Airway epithelial cell (primary cell): ENCODE data around the gene GIGYF1. TPM values are rescaled to one million over a fixed set of nuclear protein-coding genes. Genes with fewer than 3 reads are reported as not detected.

Source experiments
- total RNA-seq: library from RNA; depleted of rRNA; stranded (reverse); fragments of >200 nt; gene quantifications from 2 replicates; pipeline ENCODE4 v1.2.3, GENCODE V29; 2015

GIGYF1 gene, protein sequence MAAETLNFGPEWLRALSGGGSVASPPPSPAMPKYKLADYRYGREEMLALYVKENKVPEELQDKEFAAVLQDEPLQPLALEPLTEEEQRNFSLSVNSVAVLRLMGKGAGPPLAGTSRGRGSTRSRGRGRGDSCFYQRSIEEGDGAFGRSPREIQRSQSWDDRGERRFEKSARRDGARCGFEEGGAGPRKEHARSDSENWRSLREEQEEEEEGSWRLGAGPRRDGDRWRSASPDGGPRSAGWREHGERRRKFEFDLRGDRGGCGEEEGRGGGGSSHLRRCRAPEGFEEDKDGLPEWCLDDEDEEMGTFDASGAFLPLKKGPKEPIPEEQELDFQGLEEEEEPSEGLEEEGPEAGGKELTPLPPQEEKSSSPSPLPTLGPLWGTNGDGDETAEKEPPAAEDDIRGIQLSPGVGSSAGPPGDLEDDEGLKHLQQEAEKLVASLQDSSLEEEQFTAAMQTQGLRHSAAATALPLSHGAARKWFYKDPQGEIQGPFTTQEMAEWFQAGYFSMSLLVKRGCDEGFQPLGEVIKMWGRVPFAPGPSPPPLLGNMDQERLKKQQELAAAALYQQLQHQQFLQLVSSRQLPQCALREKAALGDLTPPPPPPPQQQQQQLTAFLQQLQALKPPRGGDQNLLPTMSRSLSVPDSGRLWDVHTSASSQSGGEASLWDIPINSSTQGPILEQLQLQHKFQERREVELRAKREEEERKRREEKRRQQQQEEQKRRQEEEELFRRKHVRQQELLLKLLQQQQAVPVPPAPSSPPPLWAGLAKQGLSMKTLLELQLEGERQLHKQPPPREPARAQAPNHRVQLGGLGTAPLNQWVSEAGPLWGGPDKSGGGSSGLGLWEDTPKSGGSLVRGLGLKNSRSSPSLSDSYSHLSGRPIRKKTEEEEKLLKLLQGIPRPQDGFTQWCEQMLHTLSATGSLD (N-terminal part only)
- 7.4 and 9.7 TPM in 2 replicates for total RNA-seq

DNA sequence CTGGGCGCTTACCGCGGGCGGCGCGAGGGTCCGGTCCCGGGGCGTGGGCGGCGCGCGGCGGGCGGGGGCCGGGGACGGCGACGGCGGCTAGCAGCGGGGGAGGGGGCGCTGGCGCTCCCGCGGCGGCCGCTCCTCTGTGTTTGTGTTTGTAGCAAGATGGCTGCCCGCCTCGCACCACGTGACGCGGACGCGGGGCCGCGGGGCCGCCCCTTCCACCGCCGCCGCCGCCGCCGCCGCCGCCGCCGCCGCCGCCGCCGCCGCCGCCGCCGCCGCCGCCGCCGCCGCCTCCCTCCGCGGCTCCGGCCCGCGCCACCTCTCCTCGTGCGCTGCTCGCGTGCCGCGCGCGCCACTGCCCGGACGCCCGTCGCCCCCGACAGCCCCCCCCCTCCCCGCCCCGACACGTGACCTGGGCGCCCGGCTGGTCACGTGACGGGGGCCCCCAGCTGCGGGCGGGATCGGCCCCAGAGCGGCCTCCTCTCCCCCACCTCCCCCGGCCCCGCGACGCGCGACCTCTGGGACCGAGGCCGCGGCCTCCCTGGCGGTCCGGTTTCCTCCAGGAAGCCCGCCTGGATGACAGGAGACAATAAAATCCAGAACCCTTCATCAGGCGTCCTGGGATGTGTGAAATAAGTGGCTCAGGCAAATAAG is at the start of gene GIGYF1:
Gene GIGYF1 (minus strand): TSS at position 153 of the 648 bp plus-strand sequence. CDS start 6,012 bp downstream, outside the sequence.

DNA sequence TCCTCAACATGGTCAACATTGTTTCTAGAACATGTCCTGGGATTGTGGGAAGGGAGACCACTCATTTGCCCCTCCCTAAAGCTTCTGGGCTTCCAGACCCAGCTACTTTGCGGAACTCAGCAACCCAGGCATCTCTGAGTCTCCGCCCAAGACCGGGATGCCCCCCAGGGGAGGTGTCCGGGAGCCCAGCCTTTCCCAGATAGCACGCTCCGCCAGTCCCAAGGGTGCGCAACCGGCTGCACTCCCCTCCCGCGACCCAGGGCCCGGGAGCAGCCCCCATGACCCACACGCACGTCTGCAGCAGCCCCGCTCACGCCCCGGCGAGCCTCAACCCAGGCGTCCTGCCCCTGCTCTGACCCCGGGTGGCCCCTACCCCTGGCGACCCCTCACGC is 26.2 kb upstream of the GIGYF1 start, which contains the start of gene EPO:
Gene EPO (plus strand): TSS at position 190 of the 392 bp plus-strand sequence. CDS start 513 bp downstream, outside the sequence.

DNA sequence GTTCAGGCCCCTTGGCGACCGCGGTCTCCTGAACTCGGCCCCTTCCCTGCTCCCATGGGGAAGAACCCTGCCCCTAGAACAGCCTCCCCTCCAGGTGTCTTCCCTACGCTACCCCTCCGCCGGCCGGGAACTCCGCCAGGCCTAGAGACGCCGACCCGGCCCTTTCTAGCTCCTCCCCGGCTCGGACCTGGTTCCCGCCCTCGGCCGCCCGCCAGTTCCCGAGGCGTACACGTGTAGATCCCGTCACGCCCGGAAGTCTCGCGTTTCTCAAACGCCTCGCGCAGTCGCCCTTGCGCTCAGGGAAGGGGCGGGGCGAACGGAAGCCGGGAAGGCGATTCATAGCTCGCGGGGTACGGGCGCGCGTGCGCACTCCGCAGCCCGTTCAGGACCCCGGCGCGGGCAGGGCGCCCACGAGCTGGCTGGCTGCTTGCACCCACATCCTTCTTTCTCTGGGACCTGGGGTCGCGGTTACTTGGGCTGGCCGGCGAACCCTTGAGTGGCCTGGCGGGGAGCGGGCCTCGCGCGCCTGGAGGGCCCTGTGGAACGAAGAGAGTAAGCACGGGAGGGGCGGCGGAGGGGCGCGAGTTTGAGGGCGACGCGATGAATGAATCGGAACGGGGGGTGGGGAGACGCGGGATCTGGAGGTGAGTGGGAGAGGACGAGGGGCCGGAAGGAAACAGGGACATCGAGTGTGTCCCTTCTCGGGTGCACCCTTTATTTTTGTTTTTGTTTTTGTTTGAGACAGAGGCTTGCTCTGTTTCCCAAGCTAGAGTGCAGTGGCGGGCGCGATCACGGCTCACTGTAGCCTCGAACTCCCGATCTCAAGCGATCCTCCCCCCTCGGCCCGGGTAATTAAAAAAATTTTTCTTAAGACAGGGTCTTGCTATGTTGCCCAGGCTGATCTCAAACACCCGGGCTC is 12.0 kb upstream of the GIGYF1 start, which contains the start of gene POP7:
Gene POP7 (plus strand): TSS at position 369 of the 919 bp plus-strand sequence. CDS start 710 bp downstream, outside the sequence.

DNA sequence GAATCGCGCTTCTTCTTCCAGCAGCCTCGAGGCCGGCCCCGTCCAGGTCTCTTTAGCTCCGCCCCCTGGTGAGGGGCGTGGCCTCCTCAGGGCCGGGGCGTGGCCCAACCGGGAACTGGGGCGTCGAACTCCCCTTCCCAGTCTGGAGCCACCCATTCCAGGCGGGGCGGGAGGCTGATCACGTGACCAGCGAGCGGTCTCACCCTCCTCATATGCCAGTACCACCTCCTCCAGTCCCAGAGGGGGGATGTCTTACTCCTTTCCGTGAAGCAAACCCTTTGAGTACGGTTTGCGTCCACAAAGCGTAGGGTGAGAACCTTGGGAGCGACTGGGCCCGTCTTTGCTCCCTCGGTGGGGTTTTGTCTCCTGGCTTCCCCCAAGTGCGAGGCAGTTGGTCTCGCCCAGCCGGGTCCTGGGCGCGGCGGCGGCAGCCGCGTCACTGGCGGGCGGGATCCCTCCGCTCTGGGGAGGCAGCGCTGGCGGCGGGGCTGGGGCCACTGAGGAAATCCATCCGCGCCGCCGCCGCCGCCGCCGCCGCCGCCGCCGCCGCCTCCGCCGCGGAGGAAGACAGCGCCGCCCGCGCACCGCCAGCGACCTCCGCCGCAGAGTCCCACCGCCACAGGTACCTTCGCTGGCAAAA is 20.6 kb downstream of the GIGYF1 start, which contains the start of gene GNB2:
Gene GNB2 (plus strand): TSS at position 439 of the 640 bp plus-strand sequence. CDS start 2,526 bp downstream, outside the sequence.

DNA sequence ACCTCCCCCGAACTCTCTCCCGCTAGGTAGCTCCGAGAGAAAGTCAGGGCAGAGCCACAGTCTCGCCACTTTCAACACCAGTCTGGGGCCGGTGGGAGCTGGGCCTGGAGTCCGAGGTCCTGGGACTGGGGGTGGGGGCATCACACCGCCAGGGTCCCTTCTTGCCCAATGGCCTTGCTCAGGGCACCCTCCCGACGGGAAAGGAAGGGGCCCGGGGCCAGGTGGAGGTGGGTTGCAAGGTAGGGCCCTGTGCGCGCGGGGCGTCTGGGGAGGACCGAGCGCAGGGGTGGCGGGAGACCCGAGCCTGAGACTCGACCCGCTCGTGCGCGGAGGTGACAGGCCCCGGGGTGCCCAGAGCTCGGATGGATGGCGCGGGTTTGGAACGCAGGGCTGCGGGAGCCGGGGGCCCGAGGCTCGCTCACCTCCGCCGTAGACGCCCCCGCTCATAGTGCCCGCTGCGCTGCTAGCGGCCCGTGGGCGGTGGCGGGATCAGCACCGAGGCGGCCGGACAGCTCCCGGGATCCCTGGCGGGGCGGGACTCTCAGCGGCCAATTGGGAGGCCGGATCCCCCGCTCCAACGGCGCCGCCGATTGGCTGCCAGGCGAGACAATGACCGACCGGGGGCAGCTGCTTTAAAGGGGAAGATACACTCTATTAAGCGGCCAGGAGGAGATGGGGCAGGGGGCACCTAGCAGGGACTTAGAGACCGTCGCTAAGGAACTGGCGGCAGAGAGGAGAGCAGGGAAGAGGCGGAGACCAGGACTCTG is 38.0 kb downstream of the GIGYF1 start, which contains the start of gene ACTL6B:
Gene ACTL6B (minus strand): TSS at position 541 of the 767 bp plus-strand sequence. CDS start 94 bp downstream, at position 447.

DNA sequence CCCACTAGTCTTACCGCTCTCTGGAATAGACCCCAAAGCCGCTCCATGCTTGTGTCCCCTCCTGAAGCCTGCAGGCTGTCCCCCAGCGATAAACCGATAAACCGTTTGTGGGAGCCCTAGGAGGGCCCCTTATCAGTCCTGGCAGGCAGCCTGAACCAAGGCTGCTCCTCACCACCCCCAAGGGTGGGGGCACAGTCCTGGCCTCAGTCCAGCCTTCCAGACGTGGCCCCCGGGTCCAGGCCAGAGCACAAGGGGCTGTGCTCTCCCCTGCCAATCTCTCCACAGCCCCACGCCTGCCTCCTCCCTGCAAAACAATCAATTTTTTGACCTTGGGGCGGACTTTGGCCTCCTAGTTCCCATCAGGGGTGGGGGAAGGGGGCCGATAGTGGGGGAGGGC is 52.6 kb downstream of the GIGYF1 start, which contains the start of gene TFR2:
Gene TFR2 (minus strand): TSS at position 90 of the 397 bp plus-strand sequence. CDS start 43 bp downstream, at position 47.

Other genes starting within 250 kb of the GIGYF1 start
- gene SPACDR, start 230.0 kb downstream of the GIGYF1 start, total RNA-seq, result 0.14 TPM in 1 of 2 replicates, not detected in the other
- 32.3 and 45.8 TPM in 2 replicates for gene TSC22D4, start 215.0 kb downstream of the GIGYF1 start, total RNA-seq
- 0.65 and 2.1 TPM in 2 replicates for gene NYAP1, start 210.3 kb downstream of the GIGYF1 start, total RNA-seq
- gene AGFG2, start 155.0 kb downstream of the GIGYF1 start, total RNA-seq, result 11.7 and 13.3 TPM in 2 replicates
- gene SAP25, start 120.3 kb downstream of the GIGYF1 start, total RNA-seq, result 0.35 TPM in 1 of 2 replicates, not detected in the other
- gene LRCH4, start 108.1 kb downstream of the GIGYF1 start, total RNA-seq, result 23.6 and 41.6 TPM in 2 replicates
- gene FBXO24, start 107.9 kb downstream of the GIGYF1 start, total RNA-seq, result 0.21 and 0.28 TPM in 2 replicates
- gene PCOLCE, start 91.9 kb downstream of the GIGYF1 start, total RNA-seq, result 4.6 and 7.0 TPM in 2 replicates
- 17.2 and 21.1 TPM in 2 replicates for gene MOSPD3, start 81.7 kb downstream of the GIGYF1 start, total RNA-seq
- gene TFR2, start 52.7 kb downstream of the GIGYF1 start, total RNA-seq, result 0.05 and 0.71 TPM in 2 replicates
- gene ACTL6B, start 37.8 kb downstream of the GIGYF1 start, total RNA-seq, result not detected in 2 replicates
- gene GNB2, start 20.5 kb downstream of the GIGYF1 start, total RNA-seq, result 255 and 264 TPM in 2 replicates
- gene POP7, start 11.9 kb upstream of the GIGYF1 start, total RNA-seq, result 39.9 and 54.2 TPM in 2 replicates
- not detected in 2 replicates for gene EPO, start 26.2 kb upstream of the GIGYF1 start, total RNA-seq
- gene ZAN, start 39.3 kb upstream of the GIGYF1 start, total RNA-seq, result not detected in 2 replicates
- 74.9 and 101 TPM in 2 replicates for gene EPHB4, start 133.3 kb upstream of the GIGYF1 start, total RNA-seq
- gene SLC12A9, start 158.5 kb upstream of the GIGYF1 start, total RNA-seq, result 12.2 and 20.5 TPM in 2 replicates
- 166 and 169 TPM in 2 replicates for gene TRIP6, start 173.1 kb upstream of the GIGYF1 start, total RNA-seq
- gene SRRT, start 180.9 kb upstream of the GIGYF1 start, total RNA-seq, result 66.3 and 73.5 TPM in 2 replicates
- 3.0 and 3.5 TPM in 2 replicates for gene UFSP1, start 195.5 kb upstream of the GIGYF1 start, total RNA-seq
- not detected in 2 replicates for gene ACHE, start 201.6 kb upstream of the GIGYF1 start, total RNA-seq